Type B pancreatic cell (in vitro differentiated cells): ENCODE data around the gene ADARB2. TPM values are rescaled to one million over a fixed set of nuclear protein-coding genes. Genes with fewer than 3 reads are reported as not detected.

ENCODE experiments used
- DNase-seq: peaks from one replicate; pipeline ENCODE4 v3.0.0; 2021; ENCODE audit warnings: mixed read lengths; ENCODE audit not compliant: unreplicated experiment; ENCODE audit errors: extremely low spot score
- H3K27ac Mint-ChIP-seq: 2 replicates; pipeline ENCODE4 v1.8.0; 2021; ENCODE audit warnings: mild to moderate bottlenecking, mixed read lengths
- H3K27me3 Mint-ChIP-seq: 2 replicates; pipeline ENCODE4 v1.8.0; 2021; ENCODE audit warnings: mixed read lengths
- H3K36me3 Mint-ChIP-seq: 2 replicates; pipeline ENCODE4 v1.8.0; 2021; ENCODE audit warnings: mixed read lengths
- H3K4me1 Mint-ChIP-seq: one replicate; pipeline ENCODE4 v1.8.0; 2021; ENCODE audit warnings: mixed read lengths; ENCODE audit not compliant: unreplicated experiment
- H3K4me3 Mint-ChIP-seq: 2 replicates; pipeline ENCODE4 v1.8.0; 2021; ENCODE audit warnings: mild to moderate bottlenecking, mixed read lengths
- H3K9me3 Mint-ChIP-seq: 2 replicates; pipeline ENCODE4 v1.8.0; 2021; ENCODE audit warnings: mixed read lengths
- total RNA-seq: library from RNA; stranded (reverse); gene quantifications from 2 replicates; pipeline ENCODE4 v1.2.1, GENCODE V29; 2021; ENCODE audit warnings: low replicate concordance
- TF ChIP-seq, protein P1 (sequence below): fragments of 200-600 bp; sonication (generic); conservative IDR thresholded peaks from 2 replicates; pipeline ENCODE4 v1.5.0; 2021; ENCODE audit warnings: antibody characterized with exemption, mild to moderate bottlenecking

The ADARB2 gene
- total RNA-seq, 1 donor from 2014 or later: 4.9 TPM

DNA sequence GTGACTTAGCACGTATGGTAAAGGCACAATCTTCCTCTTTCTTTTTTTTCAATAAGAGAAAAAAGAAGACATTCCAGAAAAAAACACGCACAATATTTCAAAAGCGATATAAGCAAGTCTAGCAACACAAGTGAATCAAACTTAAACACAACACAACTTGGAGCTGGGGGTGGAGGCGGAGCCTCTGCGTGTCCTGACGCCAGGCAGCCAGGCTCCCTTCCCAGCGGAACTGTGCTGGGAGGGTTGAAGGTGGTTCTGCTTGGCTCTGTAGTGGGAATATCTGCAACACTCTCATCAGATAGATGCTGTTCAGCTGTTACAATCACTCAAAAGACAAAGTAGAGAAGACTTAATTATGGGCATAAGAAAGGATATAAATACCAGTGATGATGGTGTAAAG, 469.8 kb downstream of the ADARB2 start:
- Mint-ChIP-seq H3K4me1 (peaks cover 35% of the 10 kb centered on the region), H3K9me3 (no peaks in the 10 kb centered on the region), H3K36me3 (no peaks in the 10 kb centered on the region), H3K27me3 (peaks cover 9% of the 10 kb centered on the region), H3K4me3 (no peak overlapping the region), H3K27ac (no peak overlapping the region)
- TF ChIP-seq, protein P1, sequence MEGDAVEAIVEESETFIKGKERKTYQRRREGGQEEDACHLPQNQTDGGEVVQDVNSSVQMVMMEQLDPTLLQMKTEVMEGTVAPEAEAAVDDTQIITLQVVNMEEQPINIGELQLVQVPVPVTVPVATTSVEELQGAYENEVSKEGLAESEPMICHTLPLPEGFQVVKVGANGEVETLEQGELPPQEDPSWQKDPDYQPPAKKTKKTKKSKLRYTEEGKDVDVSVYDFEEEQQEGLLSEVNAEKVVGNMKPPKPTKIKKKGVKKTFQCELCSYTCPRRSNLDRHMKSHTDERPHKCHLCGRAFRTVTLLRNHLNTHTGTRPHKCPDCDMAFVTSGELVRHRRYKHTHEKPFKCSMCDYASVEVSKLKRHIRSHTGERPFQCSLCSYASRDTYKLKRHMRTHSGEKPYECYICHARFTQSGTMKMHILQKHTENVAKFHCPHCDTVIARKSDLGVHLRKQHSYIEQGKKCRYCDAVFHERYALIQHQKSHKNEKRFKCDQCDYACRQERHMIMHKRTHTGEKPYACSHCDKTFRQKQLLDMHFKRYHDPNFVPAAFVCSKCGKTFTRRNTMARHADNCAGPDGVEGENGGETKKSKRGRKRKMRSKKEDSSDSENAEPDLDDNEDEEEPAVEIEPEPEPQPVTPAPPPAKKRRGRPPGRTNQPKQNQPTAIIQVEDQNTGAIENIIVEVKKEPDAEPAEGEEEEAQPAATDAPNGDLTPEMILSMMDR: no peak
- no peak for DNase-seq

DNA sequence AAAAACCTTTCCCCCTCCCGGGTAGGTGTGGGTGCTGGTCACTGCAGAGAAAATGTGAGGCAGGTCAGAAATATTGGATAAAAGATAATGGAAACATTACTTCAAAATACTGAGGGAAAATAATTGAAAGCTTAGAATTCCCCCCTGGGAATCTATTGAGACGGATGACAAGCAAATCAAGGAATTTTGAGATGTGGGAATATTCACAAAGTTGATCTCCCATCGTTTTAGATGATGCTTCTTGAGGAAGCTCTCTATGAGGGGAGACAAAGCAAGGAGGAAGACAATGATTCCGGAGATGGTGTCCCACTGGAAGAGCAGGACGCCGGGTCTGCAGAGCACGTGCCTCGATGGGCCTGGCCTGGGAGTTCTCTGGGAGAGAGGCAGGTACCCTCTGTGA, 470.2 kb downstream of the ADARB2 start:
- no peak overlapping the region for H3K4me3 Mint-ChIP-seq
- no peaks in the 10 kb centered on the region for H3K9me3 Mint-ChIP-seq
- DNase-seq: no peak
- peaks cover 34% of the 10 kb centered on the region for H3K4me1 Mint-ChIP-seq
- H3K36me3 Mint-ChIP-seq: no peaks in the 10 kb centered on the region
- H3K27me3 Mint-ChIP-seq: peaks cover 9% of the 10 kb centered on the region
- TF ChIP-seq, protein P1: no peak
- H3K27ac Mint-ChIP-seq: no peak overlapping the region

DNA sequence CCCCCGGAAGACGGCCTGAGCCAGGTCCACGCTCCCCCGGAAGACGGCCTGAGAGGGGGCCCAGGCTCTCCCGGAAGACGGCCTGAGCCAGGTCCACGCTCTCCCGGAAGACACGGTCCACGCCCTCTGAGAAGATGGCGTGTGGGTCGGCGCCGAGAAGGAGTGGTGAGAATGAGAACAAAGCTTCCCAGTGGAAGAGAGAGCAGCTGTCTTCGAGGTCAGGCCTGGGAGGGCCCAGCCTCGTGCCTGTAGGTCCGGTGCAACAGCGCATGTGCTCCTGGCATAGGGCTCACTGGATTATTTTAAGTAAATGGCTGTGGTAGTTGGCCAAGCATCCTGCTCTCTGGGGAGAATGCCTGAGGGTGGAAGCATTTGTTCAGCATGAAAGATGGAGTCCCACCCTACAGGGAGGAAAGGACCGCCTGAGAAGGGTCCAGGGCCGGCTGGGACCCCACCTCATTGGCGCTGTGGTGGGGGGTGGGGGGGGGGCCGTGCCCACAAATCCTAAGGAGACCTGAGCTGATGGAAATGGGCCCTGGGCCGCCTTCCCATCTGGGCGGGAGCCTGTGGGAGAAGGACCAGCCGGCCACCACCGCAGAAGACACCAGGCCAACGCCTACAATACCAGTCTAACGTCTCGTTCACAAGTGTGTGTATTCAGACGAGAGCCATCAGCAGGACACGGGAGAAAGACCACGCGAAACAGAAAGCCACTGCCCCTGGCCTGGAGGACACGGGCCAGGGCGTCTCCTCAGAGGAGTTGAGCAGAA, 471.1 kb downstream of the ADARB2 start:
- H3K4me1 Mint-ChIP-seq: peaks cover 26% of the 10 kb centered on the region
- no peak overlapping the region for H3K4me3 Mint-ChIP-seq
- TF ChIP-seq, protein P1: no peak
- H3K9me3 Mint-ChIP-seq: no peaks in the 10 kb centered on the region
- H3K27ac Mint-ChIP-seq: no peak overlapping the region
- DNase-seq: no peak
- H3K27me3 Mint-ChIP-seq: peaks cover 9% of the 10 kb centered on the region
- H3K36me3 Mint-ChIP-seq: no peaks in the 10 kb centered on the region

DNA sequence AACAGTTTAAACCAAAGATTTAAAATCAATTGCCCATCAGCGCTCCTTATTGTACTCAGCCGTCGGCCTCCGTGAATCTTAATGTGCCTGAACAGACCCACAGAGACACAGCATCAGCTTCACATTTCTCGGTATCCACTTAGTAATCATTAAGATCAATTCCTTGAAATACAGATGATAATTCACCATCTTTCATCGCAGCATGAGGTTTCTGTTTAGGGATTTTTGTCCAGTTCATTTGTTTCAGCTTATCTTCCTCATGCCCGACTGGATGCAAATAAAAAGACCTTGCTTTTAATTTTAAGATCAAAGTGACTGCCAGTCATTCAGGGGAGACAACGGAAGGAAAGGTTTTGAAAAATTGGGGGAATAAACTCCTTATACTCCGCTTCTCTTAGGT, 473.3 kb downstream of the ADARB2 start:
- no peak for DNase-seq
- Mint-ChIP-seq H3K27ac (no peak overlapping the region), H3K4me3 (no peak overlapping the region), H3K27me3 (peaks cover 11% of the 10 kb centered on the region), H3K9me3 (no peaks in the 10 kb centered on the region), H3K4me1 (peaks cover 15% of the 10 kb centered on the region), H3K36me3 (no peaks in the 10 kb centered on the region)
- TF ChIP-seq, protein P1: no peak

DNA sequence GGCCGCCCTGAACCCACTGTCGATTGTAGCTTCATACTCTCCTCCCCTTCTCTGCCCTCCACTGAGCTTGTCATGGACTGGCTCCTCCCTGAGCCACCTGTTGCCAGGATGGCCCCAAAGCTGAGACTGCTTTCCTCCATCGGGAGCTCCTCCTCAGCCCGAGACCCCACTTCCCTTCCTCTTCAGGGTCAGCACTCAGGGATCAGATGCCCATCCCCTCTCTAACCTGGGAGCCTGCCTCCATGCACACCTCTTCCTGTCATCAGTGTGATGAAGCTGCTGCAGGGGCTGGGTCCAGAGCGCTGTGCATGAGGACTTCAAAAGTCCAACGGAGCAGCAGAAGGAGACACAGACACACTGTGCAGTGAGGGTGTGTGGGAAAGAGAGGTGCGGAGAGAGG, 480.1 kb downstream of the ADARB2 start:
- Mint-ChIP-seq H3K27ac (no peak overlapping the region), H3K36me3 (no peaks in the 10 kb centered on the region), H3K4me3 (no peak overlapping the region), H3K4me1 (no peaks in the 10 kb centered on the region), H3K27me3 (peaks cover 18% of the 10 kb centered on the region), H3K9me3 (no peaks in the 10 kb centered on the region)
- no peak for DNase-seq
- TF ChIP-seq, protein P1: no peak
